ENCODE results near the gene KCTD17.

Gene KCTD17

DNA sequence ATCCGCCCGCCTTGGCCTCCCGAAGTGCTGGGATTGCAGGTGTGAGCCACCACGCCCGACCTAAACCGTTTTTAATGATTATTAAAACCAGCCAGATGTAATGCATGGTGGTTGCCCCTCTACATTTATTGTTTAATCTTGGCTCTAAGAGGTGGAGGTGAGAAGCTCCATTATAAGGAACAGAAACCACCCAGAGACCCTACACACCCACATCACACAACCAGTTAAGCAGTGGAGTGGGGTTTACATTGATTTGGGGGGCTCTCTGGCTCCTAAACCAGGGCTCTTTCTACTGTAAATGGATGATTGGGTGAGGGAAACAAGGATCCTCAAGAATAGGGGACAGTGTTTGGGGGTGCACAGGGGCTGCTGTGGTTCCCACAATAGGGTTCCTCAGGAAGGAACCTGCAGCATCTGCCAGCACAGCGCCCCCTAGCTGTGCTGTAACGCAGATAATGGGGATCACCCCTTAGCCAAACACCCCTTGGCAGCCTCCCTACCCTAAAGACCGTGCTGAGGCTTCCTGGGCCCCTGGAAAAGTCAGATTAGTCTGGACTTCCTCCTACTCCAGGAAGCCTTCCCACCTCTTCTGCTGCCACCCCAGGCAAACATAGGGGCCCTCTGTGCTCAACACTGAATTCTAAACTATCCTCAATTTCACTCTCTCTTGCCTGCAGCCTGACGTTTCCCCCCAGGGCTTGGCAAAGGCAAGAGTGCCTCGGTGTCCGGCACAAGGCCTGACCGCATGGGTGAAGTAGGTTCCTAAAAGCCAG is 29.6 kb upstream of the KCTD17 start:
- DNase-seq: peak; percentile 58

DNA sequence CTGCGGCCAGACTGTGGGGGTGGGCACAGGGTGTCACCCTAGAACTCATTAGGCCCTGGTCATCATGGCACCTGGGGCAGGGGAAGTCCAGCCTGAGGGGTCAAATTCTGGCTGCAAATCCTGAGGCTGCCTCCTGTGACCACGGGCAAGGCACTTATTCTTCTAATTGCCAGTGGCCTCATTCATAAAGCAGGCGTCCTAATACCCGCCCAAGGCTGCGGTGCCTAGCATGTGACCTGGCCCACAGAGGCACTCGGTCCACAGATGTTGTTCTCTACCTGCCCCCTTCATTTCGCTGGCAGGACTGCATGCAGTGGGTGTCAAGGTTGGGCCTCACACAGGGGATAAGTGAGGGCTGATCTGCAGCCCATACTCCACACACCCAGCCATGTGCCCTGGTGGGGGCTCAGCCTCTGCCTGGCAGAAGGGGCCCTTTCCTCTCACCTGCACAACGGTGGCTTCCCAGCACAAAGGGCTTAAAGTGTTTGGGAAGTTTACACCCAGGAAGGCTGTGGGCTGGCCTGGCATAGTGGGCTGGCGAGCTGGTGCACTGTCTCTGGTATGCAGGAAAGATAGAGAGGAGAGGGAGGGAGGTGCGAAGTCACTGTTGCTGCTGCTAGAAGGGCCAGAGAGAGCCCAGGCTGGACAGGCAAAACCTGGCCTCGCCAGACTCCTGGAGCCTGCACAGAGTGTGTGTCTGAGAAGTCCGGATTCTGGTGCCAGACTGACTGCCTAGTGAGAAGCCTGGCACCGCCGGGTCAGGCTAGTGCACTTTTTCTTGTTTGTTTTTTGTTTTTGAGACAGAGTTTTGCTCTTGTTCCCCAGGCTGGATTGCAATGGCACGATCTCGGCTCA is 28.8 kb upstream of the KCTD17 start:
- DNase-seq: no peak

DNA sequence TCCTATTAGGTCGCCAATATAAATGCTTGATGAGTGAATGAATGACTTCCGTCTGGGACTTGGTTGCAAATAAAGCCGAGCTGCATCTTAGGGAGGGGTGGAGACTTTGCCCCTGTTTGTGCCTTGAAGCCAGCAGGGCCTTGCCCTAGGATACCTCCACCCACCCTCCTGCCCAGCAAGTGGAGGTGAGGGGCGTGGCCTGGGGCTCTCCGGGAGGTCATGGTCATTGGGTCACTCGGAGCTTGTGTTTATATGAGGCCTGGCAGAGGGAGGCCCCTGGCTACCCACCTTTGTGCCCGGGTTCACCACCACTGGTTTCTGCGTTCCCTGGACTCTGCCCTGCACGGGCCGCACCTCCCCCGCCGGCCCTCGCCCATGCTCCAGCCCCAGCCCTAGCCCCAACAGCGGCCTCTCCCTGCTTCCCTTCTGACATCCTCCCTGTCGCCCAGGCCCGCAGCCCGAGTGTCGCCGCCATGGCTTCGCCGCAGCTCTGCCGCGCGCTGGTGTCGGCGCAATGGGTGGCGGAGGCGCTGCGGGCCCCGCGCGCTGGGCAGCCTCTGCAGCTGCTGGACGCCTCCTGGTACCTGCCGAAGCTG is 27.7 kb upstream of the KCTD17 start:
- no peak for DNase-seq

DNA sequence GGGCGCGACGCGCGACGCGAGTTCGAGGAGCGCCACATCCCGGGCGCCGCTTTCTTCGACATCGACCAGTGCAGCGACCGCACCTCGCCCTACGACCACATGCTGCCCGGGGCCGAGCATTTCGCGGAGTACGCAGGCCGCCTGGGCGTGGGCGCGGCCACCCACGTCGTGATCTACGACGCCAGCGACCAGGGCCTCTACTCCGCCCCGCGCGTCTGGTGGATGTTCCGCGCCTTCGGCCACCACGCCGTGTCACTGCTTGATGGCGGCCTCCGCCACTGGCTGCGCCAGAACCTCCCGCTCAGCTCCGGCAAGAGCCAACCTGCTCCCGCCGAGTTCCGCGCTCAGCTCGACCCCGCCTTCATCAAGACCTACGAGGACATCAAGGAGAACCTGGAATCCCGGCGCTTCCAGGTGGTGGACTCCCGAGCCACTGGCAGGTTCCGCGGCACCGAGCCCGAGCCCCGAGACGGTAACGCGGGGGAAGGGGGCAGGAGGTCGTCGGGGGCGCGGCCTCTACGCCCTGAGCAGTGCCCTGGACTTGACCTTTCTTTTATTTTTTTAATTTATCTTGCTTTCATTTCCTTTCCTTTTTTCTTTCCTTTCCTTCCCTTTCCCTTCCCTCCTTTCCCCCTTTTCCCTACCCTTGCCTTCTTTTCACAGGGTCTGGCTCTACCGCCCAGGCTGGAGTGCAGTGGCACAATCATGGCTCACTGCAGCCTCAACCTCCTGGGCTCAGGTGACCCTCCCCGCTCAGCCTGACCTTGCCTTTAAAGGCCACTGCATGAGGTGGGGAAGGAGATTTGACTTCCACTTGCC is 27.0 kb upstream of the KCTD17 start:
- DNase-seq: no peak

DNA sequence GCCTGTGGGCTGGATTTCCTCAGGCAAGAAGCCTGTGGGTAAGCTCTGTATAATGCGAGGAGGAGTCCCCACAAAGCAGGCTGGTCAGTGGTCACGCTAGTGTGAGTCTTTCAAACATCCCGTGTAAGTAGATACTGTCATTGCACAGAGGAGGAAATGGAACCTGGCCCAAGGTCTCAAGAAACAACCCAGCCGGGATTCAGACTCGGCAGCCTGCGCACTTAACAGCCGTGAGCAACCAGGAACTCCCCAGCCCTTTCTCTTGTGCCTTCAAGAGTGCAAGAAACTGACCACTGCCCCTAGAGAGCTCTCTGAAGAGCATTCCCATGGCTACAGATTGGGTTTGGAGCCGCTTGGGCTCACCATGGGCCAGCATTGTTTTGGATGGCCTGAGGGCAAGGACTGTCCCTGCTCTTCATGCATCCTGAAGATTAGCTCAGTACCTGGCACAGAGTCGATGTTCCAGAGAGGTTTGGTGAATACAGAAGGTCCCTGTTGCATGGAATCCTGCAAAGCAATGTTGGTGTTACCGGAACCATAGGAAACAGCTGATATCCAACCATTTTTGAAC is 26.0 kb upstream of the KCTD17 start:
- DNase-seq: no peak

DNA sequence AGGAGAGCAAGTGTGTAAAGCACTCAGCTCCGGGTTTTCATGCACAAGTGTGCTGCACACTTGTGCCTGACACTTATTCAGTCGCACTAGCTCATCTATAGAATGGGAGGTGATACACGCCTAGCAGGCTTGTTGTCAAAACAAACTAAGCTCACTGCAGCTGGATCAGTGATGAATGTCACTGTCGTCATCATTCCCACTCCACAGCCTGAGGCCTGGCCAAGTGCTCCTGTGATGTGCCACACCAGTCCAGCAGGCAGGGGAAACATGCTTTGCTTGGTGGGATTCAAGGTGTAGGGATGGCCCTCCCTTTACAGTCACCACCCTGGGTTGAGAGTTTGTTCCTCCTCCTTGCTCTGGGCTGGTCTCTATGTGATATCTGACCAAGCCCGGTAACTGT is 25.2 kb upstream of the KCTD17 start:
- DNase-seq: no peak

DNA sequence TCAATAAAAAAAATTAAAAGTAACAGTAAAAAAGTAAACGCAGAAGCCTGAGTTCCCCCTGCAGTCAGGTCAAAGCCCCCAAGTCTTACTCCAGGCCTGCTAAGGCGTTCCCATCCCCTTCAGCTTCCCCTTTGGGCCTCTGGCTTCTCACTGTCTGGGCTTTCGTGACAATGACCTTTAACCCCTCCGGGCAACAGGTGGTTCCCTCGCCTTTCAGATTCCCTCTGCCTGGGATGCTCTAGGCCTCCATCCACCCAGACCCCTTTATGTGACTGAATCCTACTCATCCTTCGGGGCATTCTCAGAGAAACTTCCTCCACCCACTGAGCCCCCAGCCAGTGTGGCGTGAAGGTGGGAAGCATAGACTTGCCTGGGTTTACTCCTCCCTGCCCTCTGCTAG is 24.0 kb upstream of the KCTD17 start:
- no peak for DNase-seq

DNA sequence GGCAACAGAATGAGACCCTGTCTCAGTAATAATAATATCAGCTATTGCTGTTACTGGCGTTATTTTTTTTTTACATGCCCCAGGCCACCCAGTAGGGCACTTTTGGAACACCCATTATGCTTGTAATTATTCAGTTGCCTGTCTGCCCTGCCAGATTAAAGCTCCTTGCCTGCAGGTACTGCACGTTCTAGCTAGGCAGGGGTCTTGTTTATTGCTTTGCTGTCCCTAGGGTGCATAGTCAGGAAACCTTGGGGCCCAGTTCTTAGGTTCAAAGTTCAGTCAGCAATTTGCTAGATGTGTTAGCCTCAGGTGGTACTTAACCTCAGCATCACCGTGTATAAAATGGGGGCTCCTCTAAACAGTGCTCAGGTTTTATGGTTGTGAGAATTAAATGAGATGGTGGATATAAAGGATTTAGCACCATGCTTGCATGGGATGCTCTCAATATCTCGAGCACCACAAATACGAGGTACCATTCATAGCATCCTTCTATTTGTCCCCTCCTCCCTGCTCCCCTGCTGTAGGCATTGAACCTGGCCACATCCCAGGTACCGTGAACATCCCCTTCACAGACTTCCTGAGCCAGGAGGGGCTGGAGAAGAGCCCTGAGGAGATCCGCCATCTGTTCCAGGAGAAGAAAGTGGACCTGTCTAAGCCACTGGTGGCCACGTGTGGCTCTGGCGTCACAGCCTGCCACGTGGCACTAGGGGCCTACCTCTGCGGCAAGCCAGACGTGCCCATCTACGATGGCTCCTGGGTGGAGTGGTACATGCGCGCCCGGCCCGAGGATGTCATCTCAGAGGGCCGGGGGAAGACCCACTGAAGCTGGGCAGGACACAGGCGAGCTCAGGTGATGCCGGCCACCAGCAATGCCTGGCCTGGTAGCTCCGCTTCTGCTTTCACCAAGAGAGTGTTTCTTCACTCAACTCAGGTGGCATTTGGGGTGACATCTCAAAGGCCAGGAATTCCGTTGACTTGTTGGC is 22.6 kb upstream of the KCTD17 start:
- no peak for DNase-seq

DNA sequence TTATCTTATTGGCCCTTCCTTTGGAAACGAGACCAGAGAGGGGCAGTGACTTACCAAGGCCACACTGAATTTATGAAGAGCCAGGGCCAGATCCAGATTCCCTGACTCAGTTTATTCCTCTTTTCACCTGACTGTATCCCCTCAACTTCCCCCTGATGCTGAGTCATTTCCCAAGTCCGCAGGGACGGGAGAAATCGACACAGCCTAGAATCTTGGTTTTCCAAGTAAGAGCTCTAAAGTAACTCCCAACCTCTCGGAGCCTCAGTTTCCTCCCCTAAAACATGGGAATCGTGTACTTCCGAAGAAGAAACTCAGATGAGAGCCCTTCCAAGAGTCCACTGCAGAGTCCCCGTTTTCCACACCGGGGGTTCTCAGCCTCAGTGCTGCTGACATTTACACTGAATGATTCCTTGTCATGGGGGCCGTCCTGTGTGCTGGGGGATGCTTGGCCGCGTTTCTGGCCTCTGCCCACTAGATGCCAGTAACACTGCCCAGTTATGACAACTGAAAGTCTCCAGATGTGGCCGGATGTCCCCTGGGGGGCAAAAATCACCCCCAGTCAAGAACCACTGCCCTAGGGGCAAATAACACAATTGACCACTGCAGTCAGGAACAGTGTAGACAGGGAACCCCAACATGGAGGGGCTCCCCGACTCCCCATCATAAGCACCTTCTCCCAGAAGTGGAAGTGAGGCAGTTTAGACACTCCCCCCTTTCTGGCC is 20.8 kb upstream of the KCTD17 start:
- DNase-seq: no peak

DNA sequence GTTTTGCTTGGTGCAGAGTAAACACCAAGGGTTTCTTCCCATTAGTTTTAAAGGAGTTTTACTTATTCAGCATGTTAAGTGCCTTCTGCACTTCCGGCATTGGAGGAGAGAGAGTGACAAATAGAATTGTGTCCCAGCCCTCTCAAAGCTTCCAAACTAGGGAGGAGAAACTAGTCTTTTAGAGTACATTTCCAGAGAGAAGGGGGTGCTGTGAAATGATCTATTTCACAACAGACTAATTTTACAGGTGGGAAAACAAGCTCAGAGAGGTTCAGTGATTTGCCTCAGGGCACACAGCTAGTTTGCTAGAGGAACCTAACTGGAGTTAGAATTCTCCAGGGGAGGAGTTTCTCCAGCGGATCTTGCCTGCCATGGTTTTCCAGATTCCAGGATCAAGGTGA is 19.4 kb upstream of the KCTD17 start:
- DNase-seq: no peak

DNA sequence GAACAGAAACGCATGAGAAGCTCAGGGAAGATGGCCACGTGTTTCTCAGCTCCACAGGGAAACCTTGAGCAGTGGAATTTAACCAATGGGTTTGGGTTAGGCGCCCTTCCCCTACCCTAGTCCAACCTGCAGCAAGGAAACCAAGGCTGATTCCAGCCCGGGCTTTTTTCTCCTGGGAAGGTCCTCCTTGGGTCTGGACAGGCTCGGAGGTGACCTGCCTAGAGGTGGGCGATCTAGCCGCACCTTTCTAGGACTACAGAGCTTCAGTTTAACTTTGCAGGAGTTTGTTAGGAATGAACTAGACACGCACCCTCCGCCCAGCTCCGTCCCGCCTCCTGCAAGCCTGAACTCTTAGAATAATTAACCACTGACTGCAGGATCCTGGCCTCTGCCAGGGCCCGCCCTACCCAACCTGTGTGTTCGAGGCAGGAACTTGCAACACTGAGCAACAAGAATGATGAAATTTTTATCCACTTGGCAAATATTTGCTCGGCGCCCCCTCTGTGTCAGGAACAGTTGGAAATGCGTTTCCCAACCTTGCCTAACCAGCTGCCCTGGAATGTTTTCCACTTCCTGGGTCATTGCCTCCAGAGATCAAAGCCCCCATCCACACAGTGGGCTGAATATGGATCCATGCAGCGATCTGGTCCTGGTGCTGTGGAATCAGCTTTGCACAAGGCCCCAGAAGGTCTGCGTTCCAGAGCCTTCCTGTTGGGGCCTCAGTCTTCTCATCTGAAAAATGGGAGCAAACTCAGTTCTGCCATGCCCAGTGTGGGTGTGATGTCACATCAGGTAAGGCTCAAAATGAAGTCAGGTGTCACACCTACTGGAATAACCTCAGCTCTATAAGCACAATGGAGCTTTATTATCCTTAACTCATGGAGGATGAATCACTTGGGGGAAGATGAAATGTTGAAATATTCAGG is 18.7 kb upstream of the KCTD17 start:
- DNase-seq: no peak

DNA sequence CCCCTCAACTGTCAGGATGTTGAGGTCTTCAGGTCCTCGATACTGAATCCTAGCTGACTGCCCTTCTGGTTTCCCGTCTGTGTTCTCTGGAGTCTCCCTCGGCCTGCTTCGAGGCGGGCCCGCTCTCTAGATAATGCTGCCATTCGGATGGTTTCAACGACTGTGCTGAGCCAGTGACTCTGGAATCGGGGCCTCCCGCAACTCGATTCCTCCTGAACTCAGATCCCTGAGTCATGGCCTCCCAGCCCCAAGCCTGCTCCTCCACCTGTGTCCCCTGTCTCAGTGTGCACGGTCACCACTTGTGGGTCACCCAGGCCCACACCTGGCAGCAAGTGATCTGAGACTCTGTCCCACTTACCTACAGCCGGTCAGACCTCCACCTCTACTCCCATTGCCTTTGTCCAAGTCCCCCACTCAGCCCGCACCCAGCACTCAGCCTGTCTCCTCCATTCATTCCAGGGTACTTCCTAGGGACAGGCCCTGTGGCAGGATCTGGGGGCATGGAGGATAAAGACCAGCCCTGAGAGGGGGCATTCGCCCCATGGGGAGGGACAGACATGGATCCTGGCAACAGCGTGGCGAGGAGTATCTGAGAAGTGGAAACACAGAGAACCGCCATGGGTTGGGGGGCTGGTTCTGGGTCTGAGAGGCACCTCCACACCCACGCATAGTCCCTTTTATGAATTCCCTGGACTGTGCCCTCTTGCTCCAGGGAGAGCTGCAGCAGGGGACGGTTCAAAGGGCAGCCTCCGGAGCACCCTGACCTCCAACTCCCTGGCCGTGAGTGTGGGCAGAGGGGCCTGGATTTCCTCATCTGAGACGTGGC is 17.7 kb upstream of the KCTD17 start:
- DNase-seq: no peak

DNA sequence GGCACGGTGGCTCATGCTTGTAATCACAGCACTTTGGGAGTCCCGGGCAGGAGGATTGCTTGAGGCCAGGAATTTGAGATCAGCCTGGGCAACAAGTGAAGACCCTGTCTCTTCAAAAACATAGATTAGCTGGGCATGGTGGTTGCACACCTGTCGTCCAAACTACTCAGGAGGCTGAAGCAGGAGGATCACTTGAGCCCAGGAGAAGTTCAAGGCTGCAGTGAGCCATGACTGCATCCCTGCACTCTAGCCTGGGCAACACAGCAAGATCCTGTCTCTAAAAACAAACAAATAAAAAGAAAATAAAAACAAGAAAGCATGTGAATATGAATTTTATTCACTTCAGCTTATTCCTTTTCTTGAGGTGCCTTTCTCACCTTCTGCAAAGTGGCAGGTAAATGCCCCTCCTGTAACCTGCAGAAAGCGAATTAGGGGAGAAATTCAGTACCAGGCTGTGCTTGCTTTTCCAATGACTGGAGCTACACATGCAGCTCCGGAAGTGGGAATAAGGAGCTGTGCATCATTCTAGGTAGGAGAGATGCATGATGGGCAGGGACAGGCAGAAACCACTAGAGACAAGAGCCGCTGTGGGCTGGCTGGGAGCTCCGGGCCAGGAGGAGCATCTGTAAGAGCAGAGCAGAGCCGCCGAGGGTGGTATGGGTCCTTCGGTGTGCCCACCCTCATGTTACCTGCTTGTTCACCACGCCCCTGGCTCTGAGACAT is 14.7 kb upstream of the KCTD17 start:
- no peak for DNase-seq

DNA sequence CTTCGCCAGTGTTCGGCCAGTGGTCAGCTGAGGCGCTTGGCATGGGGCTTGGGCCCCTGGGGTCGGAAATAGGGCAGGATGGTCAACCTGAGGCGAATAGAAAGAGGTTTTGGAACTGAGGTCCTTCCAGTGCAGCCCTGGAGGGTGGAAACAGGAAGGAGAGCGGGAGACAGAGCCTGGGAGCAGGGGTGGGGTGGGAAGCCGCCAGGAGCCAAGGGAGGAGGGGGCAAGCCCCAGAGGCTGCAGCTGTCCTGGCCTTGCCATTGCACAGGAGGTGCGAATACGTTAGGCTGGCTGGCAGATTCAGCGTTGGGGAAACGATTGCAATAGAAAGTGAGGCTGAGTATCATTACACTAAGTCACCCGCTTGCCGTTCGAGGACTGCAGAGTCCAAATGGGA is 13.9 kb upstream of the KCTD17 start:
- no peak for DNase-seq

DNA sequence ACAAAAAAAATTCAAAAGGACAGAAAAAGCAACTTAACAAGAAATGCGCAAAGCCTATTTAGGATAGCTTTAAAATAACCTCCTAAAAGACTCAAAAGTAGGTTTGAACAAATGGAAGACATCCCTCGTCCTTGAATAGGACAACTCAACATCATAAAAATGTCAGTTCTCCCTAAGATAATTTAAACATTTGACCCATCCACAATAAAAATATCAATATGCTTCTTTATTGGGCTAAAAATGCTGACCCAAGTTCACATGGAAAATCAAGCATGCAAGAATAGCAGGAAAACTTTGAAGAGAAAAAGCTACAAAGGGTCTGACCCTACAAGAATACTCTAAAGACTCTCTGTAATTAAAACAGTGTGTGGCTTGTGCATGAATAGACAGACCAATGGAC is 12.1 kb upstream of the KCTD17 start:
- no peak for DNase-seq

DNA sequence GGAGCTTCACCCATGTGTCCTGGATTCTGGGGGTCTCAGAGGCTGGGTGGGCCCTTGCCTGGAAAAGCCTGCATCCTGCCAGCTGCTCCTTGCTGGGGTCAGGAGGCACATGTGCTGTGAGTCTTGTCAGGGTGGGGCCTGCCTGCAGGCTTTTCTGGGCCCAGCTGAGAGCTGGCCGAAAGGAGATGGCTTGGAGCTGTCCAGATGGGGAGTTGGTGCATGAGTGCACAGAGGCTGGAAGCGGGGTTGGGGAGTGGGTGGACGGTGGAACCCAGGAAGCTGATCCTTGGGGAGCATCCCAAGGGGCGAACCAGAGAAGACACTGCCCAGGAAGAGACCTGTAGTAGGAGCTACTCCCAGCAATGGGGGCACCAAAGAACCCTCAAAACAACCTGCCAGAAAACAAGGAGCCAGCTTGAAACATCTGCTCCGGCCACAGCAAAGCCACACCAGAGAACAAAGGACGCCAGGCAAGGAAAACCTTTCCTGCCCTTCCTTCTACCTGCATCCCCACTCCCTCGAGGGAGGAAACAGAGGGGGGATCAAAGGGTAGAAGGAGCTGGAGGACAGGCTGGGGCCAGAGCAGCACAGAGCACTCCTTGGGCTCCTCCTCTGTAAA is 8.2 kb upstream of the KCTD17 start:
- no peak for DNase-seq

DNA sequence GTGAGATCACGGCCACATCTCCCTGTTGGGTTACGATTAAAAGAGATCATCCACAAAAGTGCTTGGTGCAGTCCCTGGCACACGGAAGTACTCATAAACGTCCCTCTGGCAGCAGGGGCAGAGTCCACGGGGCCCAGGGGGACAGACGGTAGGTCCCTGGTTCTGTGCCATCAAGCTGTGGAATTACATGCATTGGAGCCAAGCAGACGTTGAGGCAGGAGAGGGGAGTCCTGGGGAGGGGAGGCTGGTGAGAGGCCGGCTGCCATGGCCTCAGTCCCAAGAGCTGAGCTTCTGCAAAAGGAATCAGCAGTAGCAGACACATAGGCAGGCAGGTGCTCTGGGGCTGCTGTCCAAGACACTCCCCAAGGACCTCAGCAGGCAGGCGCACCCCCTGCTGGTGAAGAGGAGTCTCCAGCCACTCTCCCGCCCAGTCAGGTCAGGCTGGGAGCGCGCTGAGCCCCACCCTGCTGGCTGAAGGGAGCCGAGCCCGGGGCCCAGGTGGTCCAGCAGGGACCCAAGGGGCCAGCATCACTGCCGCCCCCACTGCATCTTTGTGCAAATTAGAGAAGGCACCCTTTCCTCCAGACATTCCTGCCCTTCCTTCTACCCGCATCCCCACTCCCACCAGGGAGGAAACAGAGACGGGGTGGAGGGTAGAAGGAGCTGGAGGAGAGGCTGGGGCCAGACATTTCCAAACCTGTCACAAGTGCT is 7.6 kb upstream of the KCTD17 start:
- peak; percentile 27 for DNase-seq

Data from activated CD4-positive, alpha-beta T cell treated with anti-CD3 and anti-CD28 coated beads, Interleukin-2, amount 50 U/mL, for 1 hour (primary cell).